Liver (tissue), 9 donors: ENCODE data around the gene TMEM139. TPM values are rescaled to one million over a fixed set of nuclear protein-coding genes. Genes with fewer than 3 reads are reported as not detected.
A peak's percentile ranks its signal among the peaks of the same experiment; 100 is the strongest.

Experiments
- DNase-seq: peaks from one replicate; pipeline ENCODE4 v3.0.0-alpha.2; 2017; ENCODE audit warnings: low spot score
- H3K27ac ChIP-seq, 2 donors: one replicate each; pipeline ENCODE4 v1.7.0; 2013; ENCODE audit warnings: inconsistent platforms in 2 of 2, low read length in 2 of 2, control low read depth in 1 of 2, low read depth in 1 of 2, mild to moderate bottlenecking in 1 of 2
- H3K27me3 ChIP-seq, 4 donors: one replicate each; pipeline versions ENCODE4 v1.6.1 to v1.7.0; 2013; ENCODE audit warnings: low read length in 3 of 4, inconsistent platforms in 1 of 4, mild to moderate bottlenecking in 1 of 4, moderate library complexity in 1 of 4; ENCODE audit not compliant: control insufficient read depth in 4 of 4, insufficient read depth in 4 of 4
- H3K36me3 ChIP-seq, 4 donors: one replicate each; pipeline versions ENCODE4 v1.6.1 to v1.7.0; 2013; ENCODE audit warnings: low read length in 3 of 4, mild to moderate bottlenecking in 3 of 4, low read depth in 1 of 4, moderate library complexity in 1 of 4; ENCODE audit not compliant: control insufficient read depth in 4 of 4, insufficient read depth in 3 of 4
- H3K4me1 ChIP-seq, 4 donors: one replicate each; pipeline versions ENCODE4 v1.6.1 to v1.7.0; 2013; ENCODE audit warnings: low read length in 3 of 4, mild to moderate bottlenecking in 3 of 4, moderate library complexity in 1 of 4; ENCODE audit not compliant: control insufficient read depth in 4 of 4, insufficient read depth in 4 of 4
- H3K4me3 ChIP-seq, 3 donors: one replicate each; pipeline versions ENCODE4 v1.6.1 to v1.7.0; 2013; ENCODE audit warnings: low read length in 3 of 3, control low read depth in 1 of 3, low read depth in 1 of 3, mild to moderate bottlenecking in 1 of 3
- H3K9ac ChIP-seq, 2 donors: one replicate each; pipeline ENCODE4 v1.7.0; 2013; ENCODE audit warnings: low read length in 2 of 2, mild to moderate bottlenecking in 2 of 2, moderate library complexity in 2 of 2, control low read depth in 1 of 2, low read depth in 1 of 2
- H3K9me3 ChIP-seq, 4 donors: one replicate each; pipeline versions ENCODE4 v1.6.1 to v1.7.0; 2013; ENCODE audit warnings: low read length in 3 of 4; ENCODE audit not compliant: control insufficient read depth in 4 of 4
- EGR1 ChIP-seq, 2 donors: IDR thresholded peaks; 2 replicates each; pipeline ENCODE4 v1.6.1; 2016 to 2018; ENCODE audit warnings: antibody characterized with exemption in 2 of 2, low read depth in 2 of 2
- FOXA1 ChIP-seq: IDR thresholded peaks from 2 replicates; pipeline ENCODE4 v1.6.1; 2016; ENCODE audit warnings: antibody characterized with exemption
- FOXA2 ChIP-seq: IDR thresholded peaks from 2 replicates; pipeline ENCODE4 v1.6.1; 2016; ENCODE audit warnings: antibody characterized with exemption
- GABPA ChIP-seq, 2 donors: IDR thresholded peaks in 1 of 2; conservative IDR thresholded peaks in 1 of 2; 2 replicates each; pipeline ENCODE4 v1.6.1; 2016; ENCODE audit warnings: antibody characterized with exemption in 2 of 2, mild to moderate bottlenecking in 1 of 2, moderate library complexity in 1 of 2
- HNF4A ChIP-seq, 2 donors: conservative IDR thresholded peaks; 2 replicates each; pipeline ENCODE4 v1.6.1; 2016; ENCODE audit warnings: antibody characterized with exemption in 2 of 2, mild to moderate bottlenecking in 2 of 2
- HNF4G ChIP-seq: IDR thresholded peaks from 2 replicates; pipeline ENCODE4 v1.6.1; 2016; ENCODE audit warnings: antibody characterized with exemption
- JUND ChIP-seq, 2 donors: IDR thresholded peaks; 2 replicates each; pipeline ENCODE4 v1.6.1; 2016; ENCODE audit warnings: antibody characterized with exemption in 2 of 2
- NR2F2 ChIP-seq: IDR thresholded peaks from 2 replicates; pipeline ENCODE4 v1.6.1; 2016; ENCODE audit warnings: antibody characterized with exemption
- RAD21 ChIP-seq, 2 donors: IDR thresholded peaks; 2 replicates each; pipeline ENCODE4 v1.6.1; 2016; ENCODE audit warnings: antibody characterized with exemption in 2 of 2, mild to moderate bottlenecking in 2 of 2
- RXRA ChIP-seq, 2 donors: IDR thresholded peaks; 2 replicates each; pipeline ENCODE4 v1.6.1; 2017 to 2018; ENCODE audit warnings: antibody characterized with exemption in 2 of 2, mild to moderate bottlenecking in 1 of 2
- SP1 ChIP-seq: IDR thresholded peaks from 2 replicates; pipeline ENCODE4 v1.6.1; 2018; ENCODE audit warnings: antibody characterized with exemption, mild to moderate bottlenecking
- TAF1 ChIP-seq: conservative IDR thresholded peaks from 2 replicates; pipeline ENCODE4 v1.6.1; 2016; ENCODE audit warnings: antibody characterized with exemption, mild to moderate bottlenecking
- YY1 ChIP-seq: IDR thresholded peaks from 2 replicates; pipeline ENCODE4 v1.6.1; 2016; ENCODE audit warnings: antibody characterized with exemption, mild to moderate bottlenecking
- WGBS: extraction: QIAGEN DNeasy Blood & Tissue Kit; methylation state at CpG from one replicate; pipeline ENCODE4 v1.1.7; 2013; 5-methylcytosine and 5-hydroxymethylcytosine counted together
- polyA plus RNA-seq, 2 donors: library from polyadenylated mRNA; stranded (reverse) in 1 of 2; unstranded in 1 of 2; fragments of 200-250 nt in 1 of 2; fragments of >200 nt in 1 of 2; fragmentation: Nextera tagmentation in 1 of 2; extraction: Ambion mirVana in 1 of 2; gene quantifications; one replicate each; pipeline versions ENCODE4 v1.2.1 to v1.2.3, GENCODE V29; 2013 to 2015
- total RNA-seq, 2 donors: library from RNA; depleted of rRNA; stranded (reverse); fragments of >200 nt; gene quantifications; one replicate each; pipeline ENCODE4 v1.2.3, GENCODE V29; 2014
- TF ChIP-seq, protein P1 (sequence below): fragments of 150-350 bp; IDR thresholded peaks from 2 replicates; pipeline ENCODE4 v1.5.1; 2017; ENCODE audit warnings: improper control_type of control experiment, low read depth, low read length; ENCODE audit not compliant: missing input control
- TF ChIP-seq, protein P2 (sequence below): IDR thresholded peaks from 2 replicates; pipeline ENCODE4 v1.6.1; 2016; ENCODE audit warnings: antibody characterized with exemption
- TF ChIP-seq, protein P3 (sequence below): IDR thresholded peaks from 2 replicates; pipeline ENCODE4 v1.6.1; 2016; ENCODE audit warnings: antibody characterized with exemption, mild to moderate bottlenecking
- TF ChIP-seq, protein P4 (sequence below): IDR thresholded peaks from 2 replicates; pipeline ENCODE4 v1.6.1; 2016; ENCODE audit warnings: antibody characterized with exemption
- TF ChIP-seq, protein P5 (sequence below): IDR thresholded peaks from 2 replicates; pipeline ENCODE4 v1.6.1; 2016; ENCODE audit warnings: antibody characterized with exemption
- donor health status: healthy.
- donor health status: healthy.
- donor health status: healthy.
- donor health status: healthy.
- donor health status: healthy.

TMEM139 gene
- total RNA-seq (1 to 10 TPM; 3.0 to 3.9 TPM), polyA plus RNA-seq (1 to 10 TPM; 7.0 to 8.6 TPM)

DNA sequence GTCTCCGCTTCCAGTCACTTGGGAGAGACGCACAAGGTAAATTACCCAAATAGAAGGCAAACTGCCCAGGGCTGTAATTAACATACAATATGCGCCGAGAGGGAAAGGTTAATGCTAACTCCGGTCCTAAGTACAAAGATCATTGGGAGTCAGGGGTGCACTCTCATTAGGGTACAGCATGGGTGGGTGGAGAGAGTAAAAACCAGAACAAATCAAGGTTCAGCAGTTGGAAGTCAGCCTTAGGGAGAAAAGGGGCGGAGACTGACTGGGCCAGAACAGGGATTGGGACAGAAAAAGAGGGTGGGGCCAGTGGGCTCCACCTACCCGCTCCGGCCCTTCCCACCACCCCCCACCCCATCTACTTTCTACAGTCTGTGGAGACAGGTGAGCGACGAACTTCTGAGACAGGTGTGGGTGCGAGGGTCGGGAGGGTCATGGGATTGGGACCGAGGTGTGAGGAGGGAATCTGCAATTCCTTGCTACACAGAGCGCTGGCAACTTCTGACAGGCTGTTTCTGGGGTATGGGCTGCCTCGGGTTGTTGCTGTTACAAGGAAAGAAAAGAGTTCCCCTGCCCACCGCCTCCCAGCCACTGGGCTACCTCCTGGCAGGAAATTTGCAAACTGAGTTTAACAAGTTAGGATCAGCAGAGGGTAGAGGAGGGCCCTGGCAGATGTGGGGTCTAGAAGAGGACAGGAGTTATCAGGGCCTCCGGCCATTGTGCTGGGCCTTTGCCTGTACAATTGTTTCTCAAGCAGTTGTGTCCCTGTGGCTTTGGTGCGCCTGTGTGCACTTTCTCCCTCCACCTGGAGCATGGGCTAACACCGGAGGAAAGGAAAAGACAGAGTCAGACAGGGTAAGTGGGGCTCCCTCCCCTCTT is at the start of gene TMEM139:
Gene TMEM139, plus strand, starts transcription at position 368 of the 879 bp plus-strand sequence. CDS start 1,000 bp downstream, outside the sequence.
- Histone ChIP-seq H3K9ac (no peak within 1 kb of the TSS), H3K36me3 (no peaks in the 10 kb centered on the region), H3K4me3 (peak within 1 kb of the TSS; percentile 4 to 67 (median 26)), H3K9me3 (no peaks in the 10 kb centered on the region), H3K27ac (peak within 1 kb of the TSS; percentile 37 to 59), H3K27me3 (no peaks in the 10 kb centered on the region), H3K4me1 (peaks cover 6 to 42% (median 26%) of the 10 kb centered on the region in 4 donors)
- WGBS: 37% methylated on average over 19 of the region's 19 CpGs
- no peak for DNase-seq
- TF ChIP-seq RXRA (IDR thresholded peaks at IDR 0.05) (peak; percentile 90 to 95), HNF4A (conservative IDR thresholded peaks at IDR 0.05) (peak; percentile 99), JUND (IDR thresholded peaks at IDR 0.05) (no peak), NR2F2 (peak; percentile 90), SP1 (peak; percentile 99), EGR1 (IDR thresholded peaks at IDR 0.05; ENCODE audit: low read depth in 2 of 2) (peak; percentile 28 to 48), TAF1 (no peak), FOXA1 (no peak), GABPA (IDR thresholded peaks at IDR 0.05 in 1 of 2, conservative IDR thresholded peaks at IDR 0.05 in 1 of 2) (no peak), RAD21 (IDR thresholded peaks at IDR 0.05) (peak; percentile 31 to 61), FOXA2 (peak; percentile 54), HNF4G (peak; percentile 99), YY1 (peak; percentile 48)
- TF ChIP-seq, protein P1, sequence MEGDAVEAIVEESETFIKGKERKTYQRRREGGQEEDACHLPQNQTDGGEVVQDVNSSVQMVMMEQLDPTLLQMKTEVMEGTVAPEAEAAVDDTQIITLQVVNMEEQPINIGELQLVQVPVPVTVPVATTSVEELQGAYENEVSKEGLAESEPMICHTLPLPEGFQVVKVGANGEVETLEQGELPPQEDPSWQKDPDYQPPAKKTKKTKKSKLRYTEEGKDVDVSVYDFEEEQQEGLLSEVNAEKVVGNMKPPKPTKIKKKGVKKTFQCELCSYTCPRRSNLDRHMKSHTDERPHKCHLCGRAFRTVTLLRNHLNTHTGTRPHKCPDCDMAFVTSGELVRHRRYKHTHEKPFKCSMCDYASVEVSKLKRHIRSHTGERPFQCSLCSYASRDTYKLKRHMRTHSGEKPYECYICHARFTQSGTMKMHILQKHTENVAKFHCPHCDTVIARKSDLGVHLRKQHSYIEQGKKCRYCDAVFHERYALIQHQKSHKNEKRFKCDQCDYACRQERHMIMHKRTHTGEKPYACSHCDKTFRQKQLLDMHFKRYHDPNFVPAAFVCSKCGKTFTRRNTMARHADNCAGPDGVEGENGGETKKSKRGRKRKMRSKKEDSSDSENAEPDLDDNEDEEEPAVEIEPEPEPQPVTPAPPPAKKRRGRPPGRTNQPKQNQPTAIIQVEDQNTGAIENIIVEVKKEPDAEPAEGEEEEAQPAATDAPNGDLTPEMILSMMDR: no peak
- TF ChIP-seq, protein P2, sequence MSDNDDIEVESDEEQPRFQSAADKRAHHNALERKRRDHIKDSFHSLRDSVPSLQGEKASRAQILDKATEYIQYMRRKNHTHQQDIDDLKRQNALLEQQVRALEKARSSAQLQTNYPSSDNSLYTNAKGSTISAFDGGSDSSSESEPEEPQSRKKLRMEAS: peak; percentile 72
- TF ChIP-seq, protein P3, sequence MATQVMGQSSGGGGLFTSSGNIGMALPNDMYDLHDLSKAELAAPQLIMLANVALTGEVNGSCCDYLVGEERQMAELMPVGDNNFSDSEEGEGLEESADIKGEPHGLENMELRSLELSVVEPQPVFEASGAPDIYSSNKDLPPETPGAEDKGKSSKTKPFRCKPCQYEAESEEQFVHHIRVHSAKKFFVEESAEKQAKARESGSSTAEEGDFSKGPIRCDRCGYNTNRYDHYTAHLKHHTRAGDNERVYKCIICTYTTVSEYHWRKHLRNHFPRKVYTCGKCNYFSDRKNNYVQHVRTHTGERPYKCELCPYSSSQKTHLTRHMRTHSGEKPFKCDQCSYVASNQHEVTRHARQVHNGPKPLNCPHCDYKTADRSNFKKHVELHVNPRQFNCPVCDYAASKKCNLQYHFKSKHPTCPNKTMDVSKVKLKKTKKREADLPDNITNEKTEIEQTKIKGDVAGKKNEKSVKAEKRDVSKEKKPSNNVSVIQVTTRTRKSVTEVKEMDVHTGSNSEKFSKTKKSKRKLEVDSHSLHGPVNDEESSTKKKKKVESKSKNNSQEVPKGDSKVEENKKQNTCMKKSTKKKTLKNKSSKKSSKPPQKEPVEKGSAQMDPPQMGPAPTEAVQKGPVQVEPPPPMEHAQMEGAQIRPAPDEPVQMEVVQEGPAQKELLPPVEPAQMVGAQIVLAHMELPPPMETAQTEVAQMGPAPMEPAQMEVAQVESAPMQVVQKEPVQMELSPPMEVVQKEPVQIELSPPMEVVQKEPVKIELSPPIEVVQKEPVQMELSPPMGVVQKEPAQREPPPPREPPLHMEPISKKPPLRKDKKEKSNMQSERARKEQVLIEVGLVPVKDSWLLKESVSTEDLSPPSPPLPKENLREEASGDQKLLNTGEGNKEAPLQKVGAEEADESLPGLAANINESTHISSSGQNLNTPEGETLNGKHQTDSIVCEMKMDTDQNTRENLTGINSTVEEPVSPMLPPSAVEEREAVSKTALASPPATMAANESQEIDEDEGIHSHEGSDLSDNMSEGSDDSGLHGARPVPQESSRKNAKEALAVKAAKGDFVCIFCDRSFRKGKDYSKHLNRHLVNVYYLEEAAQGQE: peak; percentile 45
- TF ChIP-seq, protein P4, sequence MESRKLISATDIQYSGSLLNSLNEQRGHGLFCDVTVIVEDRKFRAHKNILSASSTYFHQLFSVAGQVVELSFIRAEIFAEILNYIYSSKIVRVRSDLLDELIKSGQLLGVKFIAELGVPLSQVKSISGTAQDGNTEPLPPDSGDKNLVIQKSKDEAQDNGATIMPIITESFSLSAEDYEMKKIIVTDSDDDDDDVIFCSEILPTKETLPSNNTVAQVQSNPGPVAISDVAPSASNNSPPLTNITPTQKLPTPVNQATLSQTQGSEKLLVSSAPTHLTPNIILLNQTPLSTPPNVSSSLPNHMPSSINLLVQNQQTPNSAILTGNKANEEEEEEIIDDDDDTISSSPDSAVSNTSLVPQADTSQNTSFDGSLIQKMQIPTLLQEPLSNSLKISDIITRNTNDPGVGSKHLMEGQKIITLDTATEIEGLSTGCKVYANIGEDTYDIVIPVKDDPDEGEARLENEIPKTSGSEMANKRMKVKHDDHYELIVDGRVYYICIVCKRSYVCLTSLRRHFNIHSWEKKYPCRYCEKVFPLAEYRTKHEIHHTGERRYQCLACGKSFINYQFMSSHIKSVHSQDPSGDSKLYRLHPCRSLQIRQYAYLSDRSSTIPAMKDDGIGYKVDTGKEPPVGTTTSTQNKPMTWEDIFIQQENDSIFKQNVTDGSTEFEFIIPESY: peak; percentile 44
- TF ChIP-seq, protein P5, sequence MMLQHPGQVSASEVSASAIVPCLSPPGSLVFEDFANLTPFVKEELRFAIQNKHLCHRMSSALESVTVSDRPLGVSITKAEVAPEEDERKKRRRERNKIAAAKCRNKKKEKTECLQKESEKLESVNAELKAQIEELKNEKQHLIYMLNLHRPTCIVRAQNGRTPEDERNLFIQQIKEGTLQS: no peak
